H1 (cell line): ENCODE measurements around the gene GPR137. TPM values are rescaled to one million over a fixed set of nuclear protein-coding genes. Genes with fewer than 3 reads are reported as not detected.

Experiments used
- CTCF ChIA-PET: fragments of 300-600 bp; sonication (Branson Sonifier 250); formaldehyde crosslinking; loops from one replicate; lab custom pipeline; 2021; ENCODE audit not compliant: partially characterized antibody; lab: Charles Lee
- POLR2A ChIA-PET: fragments of 300-600 bp; sonication (Branson Sonifier 250); formaldehyde crosslinking; loops from one replicate; lab custom pipeline; 2021; ENCODE audit warnings: inconsistent platforms; ENCODE audit not compliant: partially characterized antibody; lab: Charles Lee
- DNase-seq, 2 experiments: peaks; one replicate each; pipeline versions ENCODE4 v3.0.0 to v3.0.0-alpha.2; 2010 to 2022; ENCODE audit warnings: low spot score in 2 of 2, low read depth in 1 of 2, mixed read lengths in 1 of 2
- FAIRE-seq: peaks from 2 replicates; lab custom pipeline; 2011; peaks lifted over from hg19 to GRCh38; lab: Jason Lieb, UNC
- H2AFZ ChIP-seq: 2 replicates; pipeline ENCODE4 v1.8.1; 2012; ENCODE audit warnings: low read length, inconsistent platforms
- H2AK5ac ChIP-seq: 2 replicates; pipeline ENCODE4 v1.6.1; 2013; ENCODE audit warnings: low read depth, low read length
- H2BK120ac ChIP-seq: replicated peaks from 2 replicates; pipeline ENCODE3; 2013; ENCODE audit warnings: low read depth, low read length, inconsistent platforms
- H2BK12ac ChIP-seq: 2 replicates; pipeline ENCODE4 v1.6.1; 2013; ENCODE audit warnings: low read depth, low read length
- H2BK15ac ChIP-seq: 2 replicates; pipeline ENCODE4 v1.6.1; 2013; ENCODE audit warnings: low read length
- H2BK20ac ChIP-seq: 2 replicates; pipeline ENCODE4 v1.6.1; 2013; ENCODE audit warnings: low read length
- H2BK5ac ChIP-seq: 2 replicates; pipeline ENCODE4 v1.6.1; 2013; ENCODE audit warnings: low read depth, low read length
- H3K14ac ChIP-seq: 2 replicates; pipeline ENCODE4 v1.6.1; 2013; ENCODE audit warnings: inconsistent platforms; ENCODE audit not compliant: insufficient read length
- H3K18ac ChIP-seq: 2 replicates; pipeline ENCODE4 v1.6.1; 2013; ENCODE audit warnings: low read length; ENCODE audit errors: extremely low read depth
- H3K23ac ChIP-seq: 2 replicates; pipeline ENCODE4 v1.6.1; 2013; ENCODE audit warnings: inconsistent platforms; ENCODE audit not compliant: insufficient read length
- H3K23me2 ChIP-seq: 2 replicates; pipeline ENCODE4 v1.6.1; 2013; ENCODE audit warnings: low read depth, low read length
- H3K27ac ChIP-seq: 2 replicates; pipeline ENCODE4 v1.6.1; 2011; ENCODE audit warnings: low read depth, low read length, inconsistent platforms
- H3K27me3 ChIP-seq, 4 experiments: replicated peaks in 1 of 4; 1 replicate in 1 of 4; 2 replicates in 3 of 4; pipeline versions ENCODE4 v1.6.1 to v1.8.1; 2011 to 2013; ENCODE audit warnings: low read length in 3 of 4, mild to moderate bottlenecking in 3 of 4, inconsistent platforms in 2 of 4, mixed read lengths in 2 of 4, moderate library complexity in 1 of 4; ENCODE audit not compliant: control insufficient read depth in 3 of 4, insufficient read depth in 3 of 4; ENCODE audit errors: extremely low read depth in 1 of 4
- H3K36me3 ChIP-seq, 4 experiments: 2 replicates each; pipeline versions ENCODE4 v1.6.1 to v1.8.1; 2011 to 2013; ENCODE audit warnings: mild to moderate bottlenecking in 4 of 4, low read length in 3 of 4, moderate library complexity in 2 of 4, control low read depth in 1 of 4, inconsistent platforms in 1 of 4; ENCODE audit not compliant: insufficient read depth in 4 of 4, control insufficient read depth in 2 of 4
- H3K4ac ChIP-seq: replicated peaks from 2 replicates; pipeline ENCODE3; 2013; ENCODE audit warnings: low read length, low read depth, mixed read lengths, inconsistent platforms; ENCODE audit not compliant: insufficient read length
- H3K4me1 ChIP-seq, 4 experiments: replicated peaks in 1 of 4; 1 replicate in 1 of 4; 2 replicates in 3 of 4; pipeline versions ENCODE4 v1.6.1 to v1.8.1; 2011 to 2013; ENCODE audit warnings: low read length in 3 of 4, inconsistent platforms in 2 of 4, mixed read lengths in 1 of 4; ENCODE audit not compliant: insufficient read depth in 4 of 4, control insufficient read depth in 3 of 4
- H3K4me2 ChIP-seq, 2 experiments: 2 replicates each; pipeline versions ENCODE4 v1.6.1 to v1.8.1; 2011 to 2013; ENCODE audit warnings: low read depth in 2 of 2, low read length in 2 of 2, control low read depth in 1 of 2, inconsistent platforms in 1 of 2, mild to moderate bottlenecking in 1 of 2; ENCODE audit not compliant: insufficient read depth in 1 of 2
- H3K4me3 ChIP-seq, 4 experiments: fragments of 200-600, 300-600 bp in 1 of 4; sonication (generic), shearing (Covaris generic), sonication (Bioruptor Twin) in 1 of 4; 2 replicates each; pipeline versions ENCODE4 v1.5.1 to v1.8.1; 2011 to 2016; ENCODE audit warnings: low read length in 4 of 4, low read depth in 3 of 4, control low read depth in 2 of 4, inconsistent platforms in 2 of 4, mild to moderate bottlenecking in 2 of 4, mixed read lengths in 1 of 4, moderate library complexity in 1 of 4; ENCODE audit not compliant: insufficient read depth in 2 of 4; ENCODE audit errors: extremely low read depth in 1 of 4
- H3K56ac ChIP-seq: replicated peaks from 2 replicates; pipeline ENCODE3; 2013; ENCODE audit warnings: low read depth, mild to moderate bottlenecking, mixed read lengths, low read length, inconsistent platforms; ENCODE audit not compliant: insufficient read length
- H3K79me1 ChIP-seq: 2 replicates; pipeline ENCODE4 v1.6.1; 2013; ENCODE audit warnings: low read depth, low read length, control low read depth
- H3K79me2 ChIP-seq, 2 experiments: 2 replicates each; pipeline versions ENCODE4 v1.6.1 to v1.8.1; 2012 to 2013; ENCODE audit warnings: low read length in 2 of 2, mild to moderate bottlenecking in 2 of 2, inconsistent platforms in 1 of 2; ENCODE audit not compliant: insufficient read depth in 2 of 2, control insufficient read depth in 1 of 2
- H3K9ac ChIP-seq, 4 experiments: replicated peaks in 1 of 4; 1 replicate in 1 of 4; 2 replicates in 3 of 4; pipeline versions ENCODE4 v1.6.1 to v1.8.1; 2011 to 2013; ENCODE audit warnings: low read depth in 3 of 4, low read length in 3 of 4, control low read depth in 2 of 4, mild to moderate bottlenecking in 2 of 4, moderate library complexity in 2 of 4, inconsistent platforms in 1 of 4; ENCODE audit errors: extremely low read depth in 1 of 4
- H3K9me3 ChIP-seq, 2 experiments: 2 replicates each; pipeline versions ENCODE4 v1.6.1 to v1.8.1; 2012 to 2013; ENCODE audit warnings: mild to moderate bottlenecking in 2 of 2, moderate library complexity in 2 of 2, control low read depth in 1 of 2, inconsistent platforms in 1 of 2, low read depth in 1 of 2, low read length in 1 of 2, mixed read lengths in 1 of 2; ENCODE audit not compliant: insufficient read depth in 2 of 2
- H4K20me1 ChIP-seq, 2 experiments: replicated peaks in 1 of 2; 2 replicates each; pipeline versions ENCODE3 to v1.8.1; 2011 to 2013; ENCODE audit warnings: inconsistent platforms in 2 of 2, low read length in 2 of 2, mild to moderate bottlenecking in 1 of 2; ENCODE audit not compliant: insufficient read depth in 2 of 2, control insufficient read depth in 1 of 2
- H4K5ac ChIP-seq: 2 replicates; pipeline ENCODE4 v1.6.1; 2013; ENCODE audit warnings: low read length, low read depth, mixed read lengths, inconsistent platforms; ENCODE audit not compliant: insufficient read length
- H4K8ac ChIP-seq: 2 replicates; pipeline ENCODE4 v1.8.0; 2013; ENCODE audit warnings: mild to moderate bottlenecking, moderate library complexity, low read length, inconsistent platforms; ENCODE audit not compliant: insufficient read depth; ENCODE audit errors: extremely low read depth
- H4K91ac ChIP-seq: replicated peaks from 2 replicates; pipeline ENCODE3; 2013; ENCODE audit warnings: low read length, mixed read lengths, inconsistent platforms; ENCODE audit not compliant: insufficient read length
- POLR2AphosphoS5 ChIP-seq: IDR thresholded peaks from 2 replicates; pipeline ENCODE4 v1.6.1; 2011; ENCODE audit warnings: low read depth, low read length
- TAF7 ChIP-seq: optimal IDR thresholded peaks from 2 replicates; pipeline ENCODE3; 2011; ENCODE audit warnings: low read depth, mild to moderate bottlenecking, inconsistent platforms, low read length, moderate library complexity, borderline replicate concordance
- WGBS, 2 experiments: shearing (Covaris generic) in 1 of 2; methylation state at CpG; one replicate each; pipeline versions ENCODE4 v1.1.6 to v1.1.7; 2013 to 2015; ENCODE audit warnings: low lambda C conversion rate in 2 of 2, mixed read lengths in 2 of 2, inconsistent platforms in 1 of 2, low coverage in 1 of 2, missing lambda C conversion rate in 1 of 2; ENCODE audit not compliant: insufficient replicate concordance in 2 of 2, insufficient coverage in 1 of 2, insufficient read length in 1 of 2; ENCODE audit errors: extremely low coverage in 1 of 2, missing lambda C conversion rate in 1 of 2; 5-methylcytosine and 5-hydroxymethylcytosine counted together
- polyA plus RNA-seq, 7 experiments: library from polyadenylated mRNA; depleted of rRNA in 3 of 7; stranded (reverse) in 5 of 7; unstranded in 2 of 7; fragments of >200 nt in 5 of 7; fragments of 200-250 nt in 2 of 7; gene quantifications; 1 replicate in 5 of 7; 2 replicates in 1 of 7; 4 replicates in 1 of 7; pipeline versions ENCODE4 v1.2.1 to v1.2.3, GENCODE V29; 2011 to 2013; ENCODE audit warnings: missing spikeins in 2 of 7, mixed read lengths in 2 of 7
- total RNA-seq: library from RNA; stranded (reverse); fragmentation: NEBNext Ultra II Directional; extraction: Animal tissue kit (Norgen Biotek cat#: 25700); gene quantifications from 2 replicates; pipeline ENCODE4 v1.2.1, GENCODE V29; 2021

Gene GPR137
- total and polyA plus RNA-seq, 2 of the 8 experiments (the other 6 are each of a cell fraction or from before 2014, with no cell fraction given), result 36.2 to 37.8 TPM

DNA sequence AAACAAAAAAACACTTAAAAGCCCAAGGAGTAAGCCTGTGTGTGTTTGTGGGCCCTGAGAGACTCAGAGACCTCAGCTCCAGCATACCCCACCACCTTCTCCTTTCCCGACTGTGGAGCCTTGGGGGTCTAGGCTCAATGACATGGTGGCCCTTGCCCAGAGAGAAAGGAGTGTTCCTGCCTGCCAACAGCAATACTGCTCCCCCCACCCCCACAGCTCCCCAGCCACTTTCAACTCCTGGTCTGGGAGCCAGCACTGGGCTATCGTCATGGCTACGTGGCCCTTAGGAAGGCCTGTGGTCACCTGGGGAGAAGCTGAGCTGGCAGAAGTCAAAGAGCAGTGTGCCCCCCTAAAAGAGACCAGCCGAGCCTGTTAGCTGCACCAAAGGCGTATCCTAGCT is 41.5 kb upstream of the GPR137 start:
- Histone ChIP-seq H2BK12ac (no peak overlapping the region), H3K79me2 (peaks cover 6 to 21% of the 10 kb centered on the region in 2 experiments; a peak in 3 of 4 replicates), H4K91ac (no peak overlapping the region), H3K9ac (no peak overlapping the region), H2AK5ac (no peak overlapping the region), H2BK15ac (no peak overlapping the region), H3K56ac (no peak overlapping the region), H2BK5ac (no peak overlapping the region), H4K5ac (no peak overlapping the region), H3K79me1 (peaks cover 6% of the 10 kb centered on the region), H4K20me1 (peaks cover 0 to 13% of the 10 kb centered on the region in 2 experiments), H3K23ac (no peak overlapping the region), H3K4ac (no peak overlapping the region), H3K27me3 (no peaks in the 10 kb centered on the region), H3K14ac (no peak overlapping the region), H3K4me2 (no peak overlapping the region; a peak in 1 of 4 replicates), H4K8ac (0 out of 2 replicates have a peak overlapping the region, but pooled peaks have one; percentile 20), H2BK20ac (no peak overlapping the region), H2BK120ac (no peak overlapping the region), H3K4me3 (no peak overlapping the region), H3K23me2 (peaks cover 20% of the 10 kb centered on the region), H3K9me3 (no peaks in the 10 kb centered on the region), H2AFZ (no peak overlapping the region), H3K36me3 (peaks cover 0 to 17% (median 4%) of the 10 kb centered on the region in 4 experiments; a peak in 4 of 8 replicates), H3K27ac (no peak overlapping the region), H3K18ac (no peak overlapping the region), H3K4me1 (peaks cover 0 to 32% (median 25%) of the 10 kb centered on the region in 4 experiments; a peak in 6 of 7 replicates)
- no peak for DNase-seq
- FAIRE-seq, result no peak
- TF ChIP-seq TAF7, result no peak
- peak; percentile 56; the same call in 1 of the 2 replicates for TF ChIP-seq POLR2AphosphoS5
- ChIA-PET CTCF (interaction anchor here (0.8 to 10.0 kb wide), 13 partner anchors 12 to 59 kb away, joined by 3 to 102 read pairs (median 4); partner anchors contain the start of genes CATSPERZ, ESRRA, FERMT3 and NUDT22), POLR2A (interaction anchor here (1.0 to 13.1 kb wide), 16 partner anchors 7 to 96 kb away, joined by 3 to 352 read pairs (median 21); partner anchors contain the start of genes BAD, CCDC88B, DNAJC4 and FERMT3)
- 74% methylated on average over 5 of the region's 5 CpGs; no CpG with 5 or more reads in 1 of the 2 experiments for WGBS, 2 experiments
